ENCODE data around the gene GPHN. TPM values are rescaled to one million over a fixed set of nuclear protein-coding genes. Genes with fewer than 3 reads are reported as not detected.

Gene GPHN
- total and polyA plus RNA-seq, 2 donors (not counting 3 experiments of a cell fraction or from before 2014, with no cell fraction given) = 5.1 to 23.2 TPM

GRCh38 chr14:66746316-66747006 lies 238.5 kb downstream of the GPHN start:
- Histone ChIP-seq H3K27ac (ENCODE audit: insufficient read depth, low read depth, low read length) (no peak overlapping the region), H3K36me3 (ENCODE audit: control insufficient read depth in 2 of 2, extremely low read depth in 1 of 2, insufficient read depth in 2 of 2, low read length in 2 of 2) (no peaks in the 10 kb centered on the region), H3K9me3 (replicated peaks; ENCODE audit: control insufficient read depth, insufficient read depth, low read length) (no peaks in the 10 kb centered on the region), H3K4me3 (replicated peaks in 1 of 3; ENCODE audit: insufficient read depth in 1 of 3, low read depth in 1 of 3, low read length in 3 of 3) (no peak overlapping the region), H3K4me1 (ENCODE audit: control insufficient read depth, extremely low read depth, insufficient read depth, low read length) (no peaks in the 10 kb centered on the region), H3K9ac (replicated peaks; ENCODE audit: extremely low read depth, insufficient read depth, low read length) (no peak overlapping the region), H4K20me1 (replicated peaks; ENCODE audit: control insufficient read depth, extremely low read depth, insufficient read depth, low read length) (no peaks in the 10 kb centered on the region), H2AFZ (ENCODE audit: low read depth, low read length) (no peak overlapping the region), H3K27me3 (ENCODE audit: control insufficient read depth in 2 of 2, insufficient read depth in 2 of 2, low read length in 2 of 2) (no peaks in the 10 kb centered on the region), H3K9me1 (replicated peaks; ENCODE audit: control insufficient read depth, extremely low read depth, insufficient read depth, low read length) (no peaks in the 10 kb centered on the region), H3K4me2 (ENCODE audit: insufficient read depth, low read length) (no peak overlapping the region), H3K79me2 (ENCODE audit: control insufficient read depth, insufficient read depth, low read length) (no peaks in the 10 kb centered on the region)
- no peak for TF ChIP-seq POLR2AphosphoS5 (IDR thresholded peaks at IDR 0.05; ENCODE audit: insufficient read depth, low read depth, low read length)
- no peak for TF ChIP-seq POLR2A (IDR thresholded peaks at IDR 0.05; ENCODE audit: low read depth, low read length)
- TF ChIP-seq FOS (IDR thresholded peaks at IDR 0.05; ENCODE audit: borderline replicate concordance, insufficient read depth, low read length) = no peak
- no peak for TF ChIP-seq MYC (IDR thresholded peaks at IDR 0.05; ENCODE audit: low read depth, low read length)
- TF ChIP-seq JUN (IDR thresholded peaks at IDR 0.05; ENCODE audit: borderline replicate concordance, insufficient read depth, insufficient read length, low read depth) = no peak
- no peak for TF ChIP-seq EZH2 (IDR thresholded peaks at IDR 0.05; ENCODE audit: borderline replicate concordance, low read depth, low read length, severe bottlenecking)
- TF ChIP-seq CTCF (IDR thresholded peaks at IDR 0.05; ENCODE audit: extremely low read depth in 1 of 2, insufficient read depth in 1 of 2, low read depth in 1 of 2, low read length in 2 of 2) = peak; percentile 50 to 56
- BruUV-seq (replicated peaks) = no TSS peak
- FAIRE-seq (no peak), DNase-seq (ENCODE audit: low read depth, low spot score) (peak; percentile 70)
- ChIA-PET CTCF (interaction anchor here (0.5 to 1.8 kb wide), 17 partner anchors 9 to 387 kb away, joined by 3 to 39 read pairs (median 3); no protein-coding TSS in a partner anchor), POLR2A (no interaction called here)
- dilution Hi-C loops (cut with MboI; ENCODE audit: extremely low pct_ligation_motif_present, low sequenced_read_pairs) (no loop called here), intact Hi-C loops (cut with micrococcal nuclease) (loop anchor here (1.0 to 5.0 kb wide), 3 partner anchors 122 to 387 kb away; no protein-coding TSS in a partner anchor)
